HG03280 (cell line): ENCODE data around the gene CASP12.

Experiments
- ATAC-seq: cut with Tn5 transposase; IDR thresholded peaks from one replicate; pipeline ENCODE4 v1.9.1; 2021; ENCODE audit warnings: mild to moderate bottlenecking, moderate library complexity; ENCODE audit not compliant: unreplicated experiment

CASP12 gene

DNA sequence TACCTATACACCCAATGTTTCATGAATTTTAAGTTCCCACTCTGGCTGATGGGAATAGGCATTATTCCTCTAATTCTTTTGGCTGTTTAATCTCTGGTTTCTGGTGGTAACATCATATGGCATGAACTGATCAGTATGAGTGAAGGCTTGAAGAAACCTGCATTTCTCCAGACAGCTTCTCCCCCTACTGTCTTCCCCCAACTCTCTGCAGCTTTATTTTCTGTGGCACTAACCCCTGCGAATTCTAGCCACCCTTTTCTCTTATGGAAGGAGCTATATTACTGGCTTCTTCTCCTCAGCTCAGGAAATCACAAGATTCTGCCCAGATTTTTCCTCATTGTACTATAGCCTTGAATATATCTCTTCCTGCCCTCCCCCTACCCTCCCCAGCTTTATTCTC lies 57.1 kb downstream of the CASP12 start:
- ATAC-seq, result no peak

DNA sequence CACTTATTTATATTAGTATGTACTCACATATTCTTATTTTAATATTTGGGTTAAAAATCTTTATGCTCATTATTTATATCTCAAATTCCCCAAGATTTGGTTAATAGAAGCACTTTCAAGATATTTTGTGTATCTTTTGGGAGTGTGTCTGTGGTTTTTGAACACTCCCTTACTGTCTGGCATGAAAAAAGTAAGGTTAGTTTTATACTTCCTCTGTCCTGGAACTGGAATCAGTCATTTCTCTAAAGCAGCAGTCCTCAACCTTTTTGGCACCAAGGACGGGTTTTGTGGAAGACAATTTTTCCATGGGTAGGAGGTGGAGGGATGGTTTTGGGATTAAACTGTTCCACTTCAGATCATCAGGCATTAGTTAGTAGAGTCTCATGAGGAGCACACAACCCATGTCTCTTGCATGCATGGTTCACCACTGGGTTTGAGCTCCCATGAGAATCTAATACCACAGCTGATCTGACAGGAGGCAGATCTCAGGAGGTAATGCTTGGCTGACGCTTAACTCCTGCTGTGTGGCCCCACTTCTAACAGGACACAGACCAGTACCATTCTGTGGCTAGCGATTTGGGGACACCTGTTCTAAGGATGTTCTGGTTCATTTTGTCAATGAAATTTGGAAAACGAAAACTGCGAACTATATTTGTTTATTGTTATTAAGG lies 60.2 kb downstream of the CASP12 start:
- ATAC-seq, result no peak

DNA sequence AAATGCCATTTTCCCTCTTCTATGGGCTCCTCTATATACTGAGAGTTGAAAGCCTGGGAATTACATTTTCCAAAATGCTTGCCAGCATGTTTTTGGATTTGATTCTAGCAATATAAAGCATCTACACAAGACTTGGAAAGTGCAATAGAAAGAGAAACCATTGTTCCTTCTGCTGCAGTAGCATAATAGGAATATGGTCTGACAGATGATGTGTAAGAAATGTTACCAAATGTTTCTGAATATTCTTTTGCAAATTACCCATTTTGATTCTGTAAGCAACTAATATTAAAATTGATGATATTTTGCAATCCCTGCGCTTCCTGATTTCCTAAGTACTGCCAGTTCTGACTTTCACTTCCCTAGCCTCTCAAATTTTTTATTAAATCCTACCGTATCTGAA lies 61.6 kb downstream of the CASP12 start:
- ATAC-seq, result no peak
